HepG2 (cell line): ENCODE measurements around the gene ARHGAP15. TPM values are rescaled to one million over a fixed set of nuclear protein-coding genes. Genes with fewer than 3 reads are reported as not detected.

Source experiments
- ATAC-seq: fragments of 200-7000 bp; cut with Tn5 transposase; 3 replicates; pipeline ENCODE4 v1.9.1; 2020; ENCODE audit warnings: mild to moderate bottlenecking, moderate library complexity
- BruUV-seq: library from RNA; stranded (reverse); fragments of 400-500 nt; replicated peaks from 2 replicates; lab custom pipeline; 2021; lab: Mats Ljungman, UMichigan
- CTCF ChIA-PET: fragments of 300-600 bp; formaldehyde crosslinking; extraction: SDS; loops from one replicate; lab custom pipeline; 2021; ENCODE audit warnings: low total read pairs, inconsistent platforms, low intra/inter-chr PET ratio; lab: Yijun Ruan, JAX
- POLR2A ChIA-PET: fragments of 350-600 bp; sonication (Branson Sonifier 250); formaldehyde crosslinking; loops from one replicate; lab custom pipeline; 2020; ENCODE audit warnings: antibody characterized with exemption, inconsistent platforms; lab: Yijun Ruan, JAX
- DNase-seq: peaks from one replicate; pipeline ENCODE4 v3.0.0-alpha.2; 2015; ENCODE audit warnings: low spot score
- FAIRE-seq: peaks from 3 replicates; lab custom pipeline; 2011; peaks lifted over from hg19 to GRCh38; lab: Jason Lieb, UNC
- H2AFZ ChIP-seq: one replicate; pipeline ENCODE4 v1.6.1; 2011; ENCODE audit warnings: low read length, inconsistent platforms
- H3K27ac ChIP-seq: fragments of 300-600 bp; 3 replicates; pipeline ENCODE4 v1.8.0; 2011; ENCODE audit warnings: mixed run types, mild to moderate bottlenecking, mixed read lengths, low read length, inconsistent platforms; ENCODE audit not compliant: insufficient read depth; ENCODE audit errors: extremely low read length
- H3K27me3 ChIP-seq, 2 experiments: fragments of 200-600 bp in 1 of 2; 2 replicates in 1 of 2; 3 replicates in 1 of 2; pipeline versions ENCODE4 v1.6.0 to v1.8.0; 2011; ENCODE audit warnings: low read length in 2 of 2, mild to moderate bottlenecking in 2 of 2, moderate library complexity in 2 of 2, inconsistent platforms in 1 of 2; ENCODE audit not compliant: insufficient read depth in 2 of 2, control insufficient read depth in 1 of 2
- H3K36me3 ChIP-seq, 2 experiments: fragments of 200-600 bp in 1 of 2; replicated peaks in 1 of 2; 2 replicates in 1 of 2; 3 replicates in 1 of 2; pipeline versions ENCODE4 v1.5.1 to v1.8.0; 2011; ENCODE audit warnings: low read length in 2 of 2, inconsistent platforms in 1 of 2; ENCODE audit not compliant: insufficient read depth in 2 of 2, control insufficient read depth in 1 of 2
- H3K4me1 ChIP-seq: 2 replicates; pipeline ENCODE4 v1.5.1; 2012; ENCODE audit warnings: low read length, inconsistent platforms; ENCODE audit not compliant: insufficient read depth
- H3K4me2 ChIP-seq: 2 replicates; pipeline ENCODE4 v1.6.0; 2011; ENCODE audit warnings: low read depth, low read length, inconsistent platforms
- H3K4me3 ChIP-seq, 3 experiments: fragments of 200-600 bp in 1 of 3; sonication (generic), shearing (Covaris generic) in 1 of 3; replicated peaks in 1 of 3; 2 replicates each; pipeline ENCODE4 v1.5.1; 2011 to 2016; ENCODE audit warnings: low read length in 3 of 3, inconsistent platforms in 2 of 3, low read depth in 2 of 3, mild to moderate bottlenecking in 2 of 3, control low read depth in 1 of 3, mixed read lengths in 1 of 3; ENCODE audit not compliant: insufficient read depth in 1 of 3
- H3K79me2 ChIP-seq: one replicate; pipeline ENCODE4 v1.6.1; 2011; ENCODE audit warnings: low read length, inconsistent platforms; ENCODE audit not compliant: insufficient read depth
- H3K9ac ChIP-seq: 2 replicates; pipeline ENCODE4 v1.6.0; 2011; ENCODE audit warnings: mild to moderate bottlenecking, low read depth, low read length, inconsistent platforms; ENCODE audit not compliant: insufficient read depth
- H3K9me3 ChIP-seq: 2 replicates; pipeline ENCODE4 v1.5.1; 2012; ENCODE audit warnings: mild to moderate bottlenecking, low read length
- H4K20me1 ChIP-seq: 2 replicates; pipeline ENCODE4 v1.6.0; 2011; ENCODE audit warnings: inconsistent platforms, mild to moderate bottlenecking, low read length, moderate library complexity; ENCODE audit not compliant: insufficient read depth
- CENPT ChIP-seq: sonication (generic); formaldehyde crosslinking; IDR thresholded peaks from 2 replicates; pipeline ENCODE4 v1.8.0; 2022; ENCODE audit warnings: low read depth, mild to moderate bottlenecking, moderate library complexity, missing genetic modification reagents
- HMG20A ChIP-seq: IDR thresholded peaks from 2 replicates; pipeline ENCODE4 v1.6.1; 2016; ENCODE audit warnings: borderline replicate concordance
- HNRNPUL1 ChIP-seq: fragments of 200-400 bp; formaldehyde crosslinking; IDR thresholded peaks from 2 replicates; pipeline ENCODE4 v1.6.1; 2017; ENCODE audit warnings: low read depth, mild to moderate bottlenecking, low read length, moderate library complexity
- MTA1 ChIP-seq: sonication (generic); formaldehyde crosslinking; IDR thresholded peaks from 2 replicates; pipeline ENCODE4 v1.4.0; 2020; ENCODE audit warnings: missing genetic modification reagents, mild to moderate bottlenecking, borderline replicate concordance
- NBN ChIP-seq: fragments of 450-650 bp; conservative IDR thresholded peaks from 2 replicates; pipeline ENCODE4 v1.6.1; 2017
- NFRKB ChIP-seq: fragments of 450-650 bp; IDR thresholded peaks from 2 replicates; pipeline ENCODE4 v1.6.1; 2017
- NR1H2 ChIP-seq: sonication (generic); formaldehyde crosslinking; IDR thresholded peaks from 2 replicates; pipeline ENCODE4 v1.8.1; 2022; ENCODE audit warnings: low read depth, missing genetic modification reagents, borderline replicate concordance
- RORA ChIP-seq: sonication (generic); formaldehyde crosslinking; IDR thresholded peaks from 2 replicates; pipeline ENCODE4 v1.5.0; 2020; ENCODE audit warnings: mild to moderate bottlenecking, missing genetic modification reagents, moderate library complexity
- SOX5 ChIP-seq: IDR thresholded peaks from 2 replicates; pipeline ENCODE4 v1.6.1; 2016; ENCODE audit warnings: borderline replicate concordance
- SRF ChIP-seq: IDR thresholded peaks from 2 replicates; pipeline ENCODE4 v1.6.1; 2011; ENCODE audit warnings: mild to moderate bottlenecking, low read depth, low read length, moderate library complexity
- ZBTB21 ChIP-seq: sonication (generic); formaldehyde crosslinking; IDR thresholded peaks from 2 replicates; pipeline ENCODE4 v1.4.0; 2020; ENCODE audit warnings: missing genetic modification reagents
- ZNF121 ChIP-seq: sonication (generic); formaldehyde crosslinking; IDR thresholded peaks from 2 replicates; pipeline ENCODE4 v1.5.0; 2020; ENCODE audit warnings: mild to moderate bottlenecking, missing genetic modification reagents
- ZNF138 ChIP-seq: sonication (generic); formaldehyde crosslinking; IDR thresholded peaks from 2 replicates; pipeline ENCODE4 v1.5.0; 2020; ENCODE audit warnings: mild to moderate bottlenecking, low read depth, missing genetic modification reagents
- ZNF343 ChIP-seq: sonication (generic); formaldehyde crosslinking; IDR thresholded peaks from 2 replicates; pipeline ENCODE4 v1.4.0; 2020; ENCODE audit warnings: mild to moderate bottlenecking, missing genetic modification reagents
- ZNF670 ChIP-seq: sonication (generic); formaldehyde crosslinking; IDR thresholded peaks from 2 replicates; pipeline ENCODE4 v1.8.0; 2022; ENCODE audit warnings: mild to moderate bottlenecking, missing genetic modification reagents, borderline replicate concordance
- ZNF75D ChIP-seq: sonication (generic); formaldehyde crosslinking; IDR thresholded peaks from 2 replicates; pipeline ENCODE4 v1.8.1; 2023; ENCODE audit warnings: missing genetic modification reagents, mild to moderate bottlenecking, borderline replicate concordance
- WGBS: methylation state at CpG from one replicate; pipeline ENCODE4 v1.1.6; 2017; ENCODE audit warnings: low lambda C conversion rate; 5-methylcytosine and 5-hydroxymethylcytosine counted together
- in situ Hi-C: cut with HindIII; loops from 2 replicates; pipeline ENCODE4 v1.10.0; 2017; ENCODE audit warnings: low pct_unique_long_range_greater_than_20kb; ENCODE audit not compliant: extremely low pct_ligation_motif_present
- intact Hi-C: fragments of 100-400 bp; cut with micrococcal nuclease; formaldehyde crosslinking; loops from one replicate; pipeline ENCODE4 v1.10.0; 2022; ENCODE audit not compliant: unreplicated experiment
- polyA plus RNA-seq, 8 experiments: library from polyadenylated mRNA; depleted of rRNA in 3 of 8; stranded (reverse) in 7 of 8; unstranded in 1 of 8; fragments of >200 nt; fragmentation: Illumina TruSeq in 4 of 8; extraction: Trizol in 4 of 8; gene quantifications; 2 replicates each; pipeline versions ENCODE4 v1.2.1 to v1.2.3, GENCODE V29; 2011 to 2016; ENCODE audit warnings: low read depth in 4 of 8, missing spikeins in 1 of 8, mixed read lengths in 1 of 8; ENCODE audit not compliant: insufficient read depth in 1 of 8
- total RNA-seq, 5 experiments: library from RNA; depleted of rRNA; stranded (reverse); fragments of >200 nt; fragmentation: Illumina TruSeq; extraction: Trizol; gene quantifications; 2 replicates each; pipeline ENCODE4 v1.2.3, GENCODE V29; 2016; ENCODE audit warnings: low read depth in 1 of 5
- TF ChIP-seq, protein P1 (sequence below): sonication (generic); formaldehyde crosslinking; IDR thresholded peaks from 2 replicates; pipeline ENCODE4 v1.4.0; 2020; ENCODE audit warnings: missing genetic modification reagents
- TF ChIP-seq, protein P2 (sequence below): sonication (generic); formaldehyde crosslinking; IDR thresholded peaks from 2 replicates; pipeline ENCODE4 v1.4.0; 2020; ENCODE audit warnings: low read depth, missing genetic modification reagents
- TF ChIP-seq, protein P3 (sequence below): sonication (generic); formaldehyde crosslinking; IDR thresholded peaks from 2 replicates; pipeline ENCODE4 v1.5.1; 2020; ENCODE audit warnings: mild to moderate bottlenecking, missing genetic modification reagents, moderate library complexity

The ARHGAP15 gene
- total and polyA plus RNA-seq, 2 of the 13 experiments (the other 11 are each of a cell fraction or from before 2014, with no cell fraction given): 0.04 TPM; not detected in 1

- no peak for FAIRE-seq
- CTCF ChIA-PET: no interaction called here
- WGBS: 0% methylated on average over 1 of the region's 1 CpG
- no peak for ATAC-seq
- intact Hi-C loops: no loop called here
- Histone ChIP-seq H3K4me1 (no peaks in the 10 kb centered on the region), H3K9ac (no peak overlapping the region), H3K4me3 (no peak overlapping the region), H3K36me3 (no peaks in the 10 kb centered on the region), H2AFZ (no peak overlapping the region), H3K79me2 (no peaks in the 10 kb centered on the region), H3K9me3 (no peaks in the 10 kb centered on the region), H3K27ac (no peak overlapping the region), H3K4me2 (no peak overlapping the region), H4K20me1 (no peaks in the 10 kb centered on the region), H3K27me3 (no peaks in the 10 kb centered on the region)
- no TSS peak for BruUV-seq
- TF ChIP-seq SRF (no peak), CENPT (no peak), MTA1 (no peak), ZNF343 (CRISPR knock-in tag) (no peak), ZNF138 (no peak), RORA (no peak), NBN (no peak), ZNF121 (CRISPR knock-in tag) (no peak), ZBTB21 (CRISPR knock-in tag) (no peak), NFRKB (no peak), HMG20A (CRISPR knock-in tag) (no peak), ZNF670 (CRISPR knock-in tag) (no peak), HNRNPUL1 (no peak), ZNF75D (CRISPR knock-in tag) (no peak), SOX5 (CRISPR knock-in tag) (no peak), NR1H2 (CRISPR knock-in tag) (no peak)
- TF ChIP-seq, protein P1, sequence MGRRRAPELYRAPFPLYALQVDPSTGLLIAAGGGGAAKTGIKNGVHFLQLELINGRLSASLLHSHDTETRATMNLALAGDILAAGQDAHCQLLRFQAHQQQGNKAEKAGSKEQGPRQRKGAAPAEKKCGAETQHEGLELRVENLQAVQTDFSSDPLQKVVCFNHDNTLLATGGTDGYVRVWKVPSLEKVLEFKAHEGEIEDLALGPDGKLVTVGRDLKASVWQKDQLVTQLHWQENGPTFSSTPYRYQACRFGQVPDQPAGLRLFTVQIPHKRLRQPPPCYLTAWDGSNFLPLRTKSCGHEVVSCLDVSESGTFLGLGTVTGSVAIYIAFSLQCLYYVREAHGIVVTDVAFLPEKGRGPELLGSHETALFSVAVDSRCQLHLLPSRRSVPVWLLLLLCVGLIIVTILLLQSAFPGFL (CRISPR knock-in tag): no peak
- TF ChIP-seq, protein P2, sequence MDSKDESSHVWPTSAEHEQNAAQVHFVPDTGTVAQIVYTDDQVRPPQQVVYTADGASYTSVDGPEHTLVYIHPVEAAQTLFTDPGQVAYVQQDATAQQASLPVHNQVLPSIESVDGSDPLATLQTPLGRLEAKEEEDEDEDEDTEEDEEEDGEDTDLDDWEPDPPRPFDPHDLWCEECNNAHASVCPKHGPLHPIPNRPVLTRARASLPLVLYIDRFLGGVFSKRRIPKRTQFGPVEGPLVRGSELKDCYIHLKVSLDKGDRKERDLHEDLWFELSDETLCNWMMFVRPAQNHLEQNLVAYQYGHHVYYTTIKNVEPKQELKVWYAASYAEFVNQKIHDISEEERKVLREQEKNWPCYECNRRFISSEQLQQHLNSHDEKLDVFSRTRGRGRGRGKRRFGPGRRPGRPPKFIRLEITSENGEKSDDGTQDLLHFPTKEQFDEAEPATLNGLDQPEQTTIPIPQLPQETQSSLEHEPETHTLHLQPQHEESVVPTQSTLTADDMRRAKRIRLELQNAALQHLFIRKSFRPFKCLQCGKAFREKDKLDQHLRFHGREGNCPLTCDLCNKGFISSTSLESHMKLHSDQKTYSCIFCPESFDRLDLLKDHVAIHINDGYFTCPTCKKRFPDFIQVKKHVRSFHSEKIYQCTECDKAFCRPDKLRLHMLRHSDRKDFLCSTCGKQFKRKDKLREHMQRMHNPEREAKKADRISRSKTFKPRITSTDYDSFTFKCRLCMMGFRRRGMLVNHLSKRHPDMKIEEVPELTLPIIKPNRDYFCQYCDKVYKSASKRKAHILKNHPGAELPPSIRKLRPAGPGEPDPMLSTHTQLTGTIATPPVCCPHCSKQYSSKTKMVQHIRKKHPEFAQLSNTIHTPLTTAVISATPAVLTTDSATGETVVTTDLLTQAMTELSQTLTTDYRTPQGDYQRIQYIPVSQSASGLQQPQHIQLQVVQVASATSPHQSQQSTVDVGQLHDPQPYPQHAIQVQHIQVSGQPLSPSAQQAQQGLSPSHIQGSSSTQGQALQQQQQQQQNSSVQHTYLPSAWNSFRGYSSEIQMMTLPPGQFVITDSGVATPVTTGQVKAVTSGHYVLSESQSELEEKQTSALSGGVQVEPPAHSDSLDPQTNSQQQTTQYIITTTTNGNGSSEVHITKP (CRISPR knock-in tag): no peak
- TF ChIP-seq, protein P3, sequence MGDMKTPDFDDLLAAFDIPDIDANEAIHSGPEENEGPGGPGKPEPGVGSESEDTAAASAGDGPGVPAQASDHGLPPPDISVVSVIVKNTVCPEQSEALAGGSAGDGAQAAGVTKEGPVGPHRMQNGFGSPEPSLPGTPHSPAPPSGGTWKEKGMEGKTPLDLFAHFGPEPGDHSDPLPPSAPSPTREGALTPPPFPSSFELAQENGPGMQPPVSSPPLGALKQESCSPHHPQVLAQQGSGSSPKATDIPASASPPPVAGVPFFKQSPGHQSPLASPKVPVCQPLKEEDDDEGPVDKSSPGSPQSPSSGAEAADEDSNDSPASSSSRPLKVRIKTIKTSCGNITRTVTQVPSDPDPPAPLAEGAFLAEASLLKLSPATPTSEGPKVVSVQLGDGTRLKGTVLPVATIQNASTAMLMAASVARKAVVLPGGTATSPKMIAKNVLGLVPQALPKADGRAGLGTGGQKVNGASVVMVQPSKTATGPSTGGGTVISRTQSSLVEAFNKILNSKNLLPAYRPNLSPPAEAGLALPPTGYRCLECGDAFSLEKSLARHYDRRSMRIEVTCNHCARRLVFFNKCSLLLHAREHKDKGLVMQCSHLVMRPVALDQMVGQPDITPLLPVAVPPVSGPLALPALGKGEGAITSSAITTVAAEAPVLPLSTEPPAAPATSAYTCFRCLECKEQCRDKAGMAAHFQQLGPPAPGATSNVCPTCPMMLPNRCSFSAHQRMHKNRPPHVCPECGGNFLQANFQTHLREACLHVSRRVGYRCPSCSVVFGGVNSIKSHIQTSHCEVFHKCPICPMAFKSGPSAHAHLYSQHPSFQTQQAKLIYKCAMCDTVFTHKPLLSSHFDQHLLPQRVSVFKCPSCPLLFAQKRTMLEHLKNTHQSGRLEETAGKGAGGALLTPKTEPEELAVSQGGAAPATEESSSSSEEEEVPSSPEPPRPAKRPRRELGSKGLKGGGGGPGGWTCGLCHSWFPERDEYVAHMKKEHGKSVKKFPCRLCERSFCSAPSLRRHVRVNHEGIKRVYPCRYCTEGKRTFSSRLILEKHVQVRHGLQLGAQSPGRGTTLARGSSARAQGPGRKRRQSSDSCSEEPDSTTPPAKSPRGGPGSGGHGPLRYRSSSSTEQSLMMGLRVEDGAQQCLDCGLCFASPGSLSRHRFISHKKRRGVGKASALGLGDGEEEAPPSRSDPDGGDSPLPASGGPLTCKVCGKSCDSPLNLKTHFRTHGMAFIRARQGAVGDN (CRISPR knock-in tag): no peak
- POLR2A ChIA-PET: no interaction called here
- in situ Hi-C loops: no loop called here
- DNase-seq: no peak
These were observed 601.7 kb downstream of the ARHGAP15 start for GRCh38 chr2:143730953-143731260.
